ENCODE results near the gene ENOPH1.

The ENOPH1 gene

GRCh38 chr4:82421796-82422560 is 8.4 kb upstream of the ENOPH1 start:
- H3K36me3 ChIP-seq (ENCODE audit: insufficient read depth, low read length), result peaks cover 49% of the 10 kb centered on the region

GRCh38 chr4:82422616-82423015 is 7.8 kb upstream of the ENOPH1 start:
- peaks cover 56% of the 10 kb centered on the region for H3K36me3 ChIP-seq (ENCODE audit: insufficient read depth, low read length)
- no peaks in the 10 kb centered on the region for H3K9me3 ChIP-seq (ENCODE audit: low read depth, low read length)
- no peak overlapping the region for H3K4me3 ChIP-seq
- H3K27ac ChIP-seq, result peak overlapping the region; percentile 15; the same call in 1 of the 2 replicates
- H3K9ac ChIP-seq (ENCODE audit: insufficient read length), result no peak overlapping the region
- TF ChIP-seq POLR2AphosphoS5 (IDR thresholded peaks at IDR 0.05; ENCODE audit: borderline replicate concordance, low read depth, low read length) (no peak; the same call in 1 of the 2 replicates), FOXP2 (optimal IDR thresholded peaks at IDR 0.05; ENCODE audit: control extremely low read depth, extremely low read length, insufficient read depth) (no peak), EZH2 (IDR thresholded peaks at IDR 0.05) (no peak)
- DNase-seq (ENCODE audit: low read depth, low spot score), result no peak

More at GRCh38 chr4:82421796-82422560, 8.4 kb upstream of the ENOPH1 start:
- H3K27ac ChIP-seq, result peak overlapping the region; percentile 58; the same call in 1 of the 2 replicates
- no peaks in the 10 kb centered on the region for H3K9me3 ChIP-seq (ENCODE audit: low read depth, low read length)
- TF ChIP-seq POLR2AphosphoS5 (IDR thresholded peaks at IDR 0.05; ENCODE audit: borderline replicate concordance, low read depth, low read length), result peak; percentile 64
- TF ChIP-seq FOXP2 (optimal IDR thresholded peaks at IDR 0.05; ENCODE audit: control extremely low read depth, extremely low read length, insufficient read depth), result no peak
- no peak for TF ChIP-seq EZH2 (IDR thresholded peaks at IDR 0.05)
- no peak overlapping the region for H3K9ac ChIP-seq (ENCODE audit: insufficient read length)
- DNase-seq (ENCODE audit: low read depth, low spot score), result no peak
- no peak overlapping the region for H3K4me3 ChIP-seq

GRCh38 chr4:82423245-82424054 is 6.9 kb upstream of the ENOPH1 start:
- H3K27ac ChIP-seq, result peak overlapping the region; percentile 15; the same call in 1 of the 2 replicates
- DNase-seq (ENCODE audit: low read depth, low spot score), result no peak
- H3K9me3 ChIP-seq (ENCODE audit: low read depth, low read length), result no peaks in the 10 kb centered on the region
- H3K36me3 ChIP-seq (ENCODE audit: insufficient read depth, low read length), result peaks cover 64% of the 10 kb centered on the region
- peak; percentile 53 for TF ChIP-seq POLR2AphosphoS5 (IDR thresholded peaks at IDR 0.05; ENCODE audit: borderline replicate concordance, low read depth, low read length)
- no peak for TF ChIP-seq EZH2 (IDR thresholded peaks at IDR 0.05)
- TF ChIP-seq FOXP2 (optimal IDR thresholded peaks at IDR 0.05; ENCODE audit: control extremely low read depth, extremely low read length, insufficient read depth), result no peak
- no peak overlapping the region for H3K9ac ChIP-seq (ENCODE audit: insufficient read length)
- no peak overlapping the region for H3K4me3 ChIP-seq

- Histone ChIP-seq H3K4me3 (peak overlapping the region; percentile 90; the same call in 1 of the 2 replicates), H3K9me3 (ENCODE audit: low read depth, low read length) (no peaks in the 10 kb centered on the region), H3K36me3 (ENCODE audit: insufficient read depth, low read length) (peaks cover 67% of the 10 kb centered on the region), H3K9ac (ENCODE audit: insufficient read length) (no peak overlapping the region), H3K27ac (no peak overlapping the region)
- TF ChIP-seq EZH2 (IDR thresholded peaks at IDR 0.05), result no peak
- TF ChIP-seq FOXP2 (optimal IDR thresholded peaks at IDR 0.05; ENCODE audit: control extremely low read depth, extremely low read length, insufficient read depth), result no peak
- no peak for TF ChIP-seq POLR2AphosphoS5 (IDR thresholded peaks at IDR 0.05; ENCODE audit: borderline replicate concordance, low read depth, low read length)
- no peak for DNase-seq (ENCODE audit: low read depth, low spot score)
Measured at GRCh38 chr4:82425478-82425877, 4.9 kb upstream of the ENOPH1 start.

- H3K36me3 ChIP-seq (ENCODE audit: insufficient read depth, low read length), result peaks cover 60% of the 10 kb centered on the region
- peak overlapping the region; percentile 90 for H3K4me3 ChIP-seq
- H3K9me3 ChIP-seq (ENCODE audit: low read depth, low read length), result no peaks in the 10 kb centered on the region
- DNase-seq (ENCODE audit: low read depth, low spot score), result no peak
- H3K27ac ChIP-seq, result peak overlapping the region; percentile 94; the same call in 1 of the 2 replicates
- no peak for TF ChIP-seq EZH2 (IDR thresholded peaks at IDR 0.05)
- no peak for TF ChIP-seq POLR2AphosphoS5 (IDR thresholded peaks at IDR 0.05; ENCODE audit: borderline replicate concordance, low read depth, low read length)
- no peak for TF ChIP-seq FOXP2 (optimal IDR thresholded peaks at IDR 0.05; ENCODE audit: control extremely low read depth, extremely low read length, insufficient read depth)
- peak overlapping the region; percentile 97 for H3K9ac ChIP-seq (ENCODE audit: insufficient read length)
Measured at GRCh38 chr4:82428526-82428968, 1.8 kb upstream of the ENOPH1 start.

GRCh38 chr4:82428969-82429727 is 1.2 kb upstream of the ENOPH1 start:
- no peaks in the 10 kb centered on the region for H3K9me3 ChIP-seq (ENCODE audit: low read depth, low read length)
- peak overlapping the region; percentile 90 for H3K4me3 ChIP-seq
- no peak for TF ChIP-seq EZH2 (IDR thresholded peaks at IDR 0.05)
- peak; percentile 98 for TF ChIP-seq POLR2AphosphoS5 (IDR thresholded peaks at IDR 0.05; ENCODE audit: borderline replicate concordance, low read depth, low read length)
- peak overlapping the region; percentile 100 for H3K9ac ChIP-seq (ENCODE audit: insufficient read length)
- H3K27ac ChIP-seq, result peak overlapping the region; percentile 98
- DNase-seq (ENCODE audit: low read depth, low spot score), result no peak
- peaks cover 60% of the 10 kb centered on the region for H3K36me3 ChIP-seq (ENCODE audit: insufficient read depth, low read length)

- peak overlapping the region; percentile 100 for H3K9ac ChIP-seq (ENCODE audit: insufficient read length)
- H3K9me3 ChIP-seq (ENCODE audit: low read depth, low read length), result no peaks in the 10 kb centered on the region
- TF ChIP-seq EZH2 (IDR thresholded peaks at IDR 0.05), result no peak
- no peak for TF ChIP-seq FOXP2 (optimal IDR thresholded peaks at IDR 0.05; ENCODE audit: control extremely low read depth, extremely low read length, insufficient read depth)
- no peak for TF ChIP-seq POLR2AphosphoS5 (IDR thresholded peaks at IDR 0.05; ENCODE audit: borderline replicate concordance, low read depth, low read length)
- DNase-seq (ENCODE audit: low read depth, low spot score), result no peak
- peak overlapping the region; percentile 98 for H3K27ac ChIP-seq
- peak overlapping the region; percentile 90 for H3K4me3 ChIP-seq
- peaks cover 58% of the 10 kb centered on the region for H3K36me3 ChIP-seq (ENCODE audit: insufficient read depth, low read length)
Measured at GRCh38 chr4:82429728-82430192, 630 bp upstream of the ENOPH1 start.

All from SK-N-MC (cell line).